Right atrium auricular region (tissue), 2 donors: ENCODE data around the gene MAD1L1. TPM values are rescaled to one million over a fixed set of nuclear protein-coding genes. Genes with fewer than 3 reads are reported as not detected.
"Not testable (repeated sequence)": the region's sequence is repeated elsewhere in the genome, so short reads cannot be mapped to it uniquely, and the experiment has no call there.

Experiments
- DNase-seq: peaks from one replicate; pipeline ENCODE4 v3.0.0-alpha.2; 2019; ENCODE audit warnings: low spot score
- H3K27ac ChIP-seq, 2 donors: fragments of 200-600 bp; sonication (generic); 1 replicate in 1 of 2; 2 replicates in 1 of 2; pipeline ENCODE4 v1.5.1; 2016 to 2019
- H3K27me3 ChIP-seq, 2 donors: fragments of 200-600 bp; sonication (generic); one replicate each; pipeline versions ENCODE4 v1.5.1 to v1.6.0; 2017 to 2019
- H3K36me3 ChIP-seq: fragments of 200-600 bp; sonication (generic); one replicate; pipeline ENCODE4 v1.5.1; 2016
- H3K4me1 ChIP-seq, 2 donors: fragments of 200-600 bp; sonication (generic); one replicate each; pipeline versions ENCODE4 v1.5.1 to v1.6.0; 2017 to 2019
- H3K4me3 ChIP-seq, 2 donors: fragments of 200-600 bp; sonication (generic); 1 replicate in 1 of 2; 2 replicates in 1 of 2; pipeline ENCODE4 v1.5.1; 2017 to 2019; ENCODE audit warnings: mild to moderate bottlenecking in 1 of 2, moderate library complexity in 1 of 2
- H3K9me3 ChIP-seq, 2 donors: fragments of 200-600 bp; sonication (generic); one replicate each; pipeline ENCODE4 v1.5.1; 2019
- total RNA-seq, 2 donors: library from RNA; depleted of rRNA; stranded (reverse); fragments of >200 nt; gene quantifications; one replicate each; pipeline ENCODE4 v1.1.0, GENCODE V29; 2016
- TF ChIP-seq, protein P1 (sequence below), 2 donors: fragments of 200-600 bp; sonication (generic); IDR thresholded peaks; one replicate each; pipeline ENCODE4 v1.5.1; 2019; ENCODE audit warnings: antibody characterized with exemption in 2 of 2

MAD1L1 gene
- total RNA-seq, 2 donors from 2014 or later, result 13.3 to 31.9 TPM

DNA sequence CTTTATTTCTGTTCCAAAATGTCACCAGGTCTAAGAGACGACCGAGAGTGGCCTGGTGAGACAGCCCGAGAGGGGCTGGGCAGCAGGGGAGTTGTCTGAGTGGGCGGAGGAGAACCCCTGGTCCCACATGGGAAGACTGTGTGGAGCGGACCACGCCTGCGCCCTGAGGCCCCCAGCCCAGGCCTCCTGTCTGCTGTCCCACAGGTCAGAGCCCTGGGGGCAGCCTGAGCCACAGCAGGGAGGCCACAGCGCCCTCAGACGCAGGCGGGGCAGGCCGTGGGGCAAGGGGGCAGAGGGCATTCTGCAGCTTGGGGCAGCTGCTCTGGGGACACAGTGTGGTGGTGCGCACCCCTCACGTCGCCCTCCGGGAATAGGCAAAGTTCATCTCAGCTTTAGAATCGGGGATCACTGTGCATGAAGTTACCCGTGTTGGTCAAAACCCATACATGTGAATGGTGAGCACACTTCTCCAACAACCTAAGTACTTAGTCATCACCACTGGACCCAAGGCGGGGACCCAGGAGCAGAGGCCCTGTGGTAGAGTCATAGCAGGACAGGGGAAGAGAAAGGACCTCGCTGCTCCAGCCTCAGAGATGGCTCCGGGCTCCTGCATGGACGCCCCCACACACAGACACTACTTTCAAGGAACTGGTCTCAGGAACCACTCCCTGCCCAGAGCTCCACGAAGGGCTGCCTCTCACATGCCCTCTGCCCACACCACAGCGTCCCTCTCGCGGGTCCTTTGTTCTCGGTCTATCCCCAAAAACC is 348.0 kb downstream of the MAD1L1 start:
- DNase-seq, result no peak
- TF ChIP-seq, protein P1, sequence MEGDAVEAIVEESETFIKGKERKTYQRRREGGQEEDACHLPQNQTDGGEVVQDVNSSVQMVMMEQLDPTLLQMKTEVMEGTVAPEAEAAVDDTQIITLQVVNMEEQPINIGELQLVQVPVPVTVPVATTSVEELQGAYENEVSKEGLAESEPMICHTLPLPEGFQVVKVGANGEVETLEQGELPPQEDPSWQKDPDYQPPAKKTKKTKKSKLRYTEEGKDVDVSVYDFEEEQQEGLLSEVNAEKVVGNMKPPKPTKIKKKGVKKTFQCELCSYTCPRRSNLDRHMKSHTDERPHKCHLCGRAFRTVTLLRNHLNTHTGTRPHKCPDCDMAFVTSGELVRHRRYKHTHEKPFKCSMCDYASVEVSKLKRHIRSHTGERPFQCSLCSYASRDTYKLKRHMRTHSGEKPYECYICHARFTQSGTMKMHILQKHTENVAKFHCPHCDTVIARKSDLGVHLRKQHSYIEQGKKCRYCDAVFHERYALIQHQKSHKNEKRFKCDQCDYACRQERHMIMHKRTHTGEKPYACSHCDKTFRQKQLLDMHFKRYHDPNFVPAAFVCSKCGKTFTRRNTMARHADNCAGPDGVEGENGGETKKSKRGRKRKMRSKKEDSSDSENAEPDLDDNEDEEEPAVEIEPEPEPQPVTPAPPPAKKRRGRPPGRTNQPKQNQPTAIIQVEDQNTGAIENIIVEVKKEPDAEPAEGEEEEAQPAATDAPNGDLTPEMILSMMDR (IDR thresholded peaks at IDR 0.05), result no peak
- no peaks in the 10 kb centered on the region for H3K36me3 ChIP-seq
- peaks cover 0 to 15% of the 10 kb centered on the region in 2 donors for H3K4me1 ChIP-seq
- H3K9me3 ChIP-seq, result no peaks in the 10 kb centered on the region
- H3K4me3 ChIP-seq, result no peak overlapping the region
- H3K27ac ChIP-seq, result no peak overlapping the region
- H3K27me3 ChIP-seq, result no peaks in the 10 kb centered on the region

GRCh38 chr7:1883834-1884582 is 348.7 kb downstream of the MAD1L1 start:
- H3K9me3 ChIP-seq, result no peaks in the 10 kb centered on the region
- DNase-seq, result no peak

GRCh38 chr7:1883031-1883761 is 349.5 kb downstream of the MAD1L1 start:
- Histone ChIP-seq H3K27me3 (no peaks in the 10 kb centered on the region), H3K27ac (no peak overlapping the region), H3K9me3 (peaks cover 0 to 6% of the 10 kb centered on the region in 2 donors), H3K4me3 (no peak overlapping the region), H3K4me1 (peaks cover 0 to 15% of the 10 kb centered on the region in 2 donors), H3K36me3 (no peaks in the 10 kb centered on the region)
- TF ChIP-seq, protein P1 (IDR thresholded peaks at IDR 0.05), result no peak
- no peak for DNase-seq

More at GRCh38 chr7:1883834-1884582, 348.7 kb downstream of the MAD1L1 start:
- Histone ChIP-seq H3K4me1 (peaks cover 0 to 15% of the 10 kb centered on the region in 2 donors), H3K4me3 (no peak overlapping the region), H3K36me3 (no peaks in the 10 kb centered on the region), H3K27ac (no peak overlapping the region), H3K27me3 (no peaks in the 10 kb centered on the region)
- TF ChIP-seq, protein P1 (IDR thresholded peaks at IDR 0.05), result no peak

- Histone ChIP-seq H3K36me3 (no peaks in the 10 kb centered on the region), H3K27ac (no peak overlapping the region), H3K4me3 (no peak overlapping the region), H3K4me1 (peaks cover 0 to 15% of the 10 kb centered on the region in 2 donors), H3K9me3 (peaks cover 0 to 13% of the 10 kb centered on the region in 2 donors), H3K27me3 (no peaks in the 10 kb centered on the region)
- DNase-seq, result no peak
- TF ChIP-seq, protein P1 (IDR thresholded peaks at IDR 0.05), result no peak
Observed at GRCh38 chr7:1882451-1882850, 350.3 kb downstream of the MAD1L1 start.

DNA sequence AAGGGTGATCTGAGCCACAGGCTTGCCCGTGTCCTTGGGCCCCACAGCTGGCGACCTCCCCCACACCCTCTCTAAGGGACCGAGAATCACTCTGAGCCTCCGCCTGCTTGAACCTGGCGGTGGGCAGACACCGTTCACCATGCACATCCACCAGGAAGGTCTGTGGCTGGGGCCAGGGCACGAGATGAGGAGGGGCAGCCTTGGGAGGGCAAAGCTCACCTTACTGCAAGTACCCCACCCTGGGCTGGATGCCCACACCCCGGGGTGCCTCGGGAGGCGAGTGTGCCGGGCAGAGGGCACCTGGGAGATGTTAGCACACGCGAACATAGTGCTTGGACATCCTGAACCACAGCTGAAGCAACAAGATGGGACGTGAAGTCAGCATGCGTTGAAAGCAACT is 350.8 kb downstream of the MAD1L1 start:
- peaks cover 0 to 13% of the 10 kb centered on the region in 2 donors for H3K9me3 ChIP-seq
- H3K27ac ChIP-seq, result no peak overlapping the region
- H3K4me1 ChIP-seq, result peaks cover 0 to 15% of the 10 kb centered on the region in 2 donors
- DNase-seq, result no peak
- TF ChIP-seq, protein P1 (IDR thresholded peaks at IDR 0.05), result no peak
- no peaks in the 10 kb centered on the region for H3K27me3 ChIP-seq
- H3K36me3 ChIP-seq, result no peaks in the 10 kb centered on the region
- no peak overlapping the region for H3K4me3 ChIP-seq

DNA sequence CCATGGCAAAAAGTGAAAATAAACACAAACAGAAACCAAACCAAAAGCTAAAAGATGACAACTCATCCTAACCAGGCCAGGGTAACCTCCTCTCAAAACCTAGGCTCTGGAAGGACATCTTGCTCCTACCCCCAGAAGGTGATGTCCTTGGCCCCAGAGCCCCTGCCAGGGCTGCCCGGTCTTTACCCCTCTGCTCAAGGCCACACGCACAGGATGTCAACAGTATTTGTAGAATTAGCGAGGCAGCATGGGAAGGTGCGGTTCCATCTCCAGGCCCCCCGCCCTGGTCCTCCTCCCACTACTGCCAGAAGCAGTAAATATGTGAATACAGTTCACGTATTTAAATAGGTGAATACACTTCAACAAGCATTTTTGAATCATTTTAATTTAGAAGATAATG is 356.1 kb downstream of the MAD1L1 start:
- not testable (repeated sequence) for H3K27ac ChIP-seq, H3K4me3 ChIP-seq, H3K27me3 ChIP-seq, H3K36me3 ChIP-seq, DNase-seq, H3K4me1 ChIP-seq
- H3K9me3 ChIP-seq, result peaks cover 0 to 13% of the 10 kb centered on the region in 2 donors
